Measurements from ENCODE around the gene ISCU.

Gene ISCU

GRCh38 chr12:108581311-108582227 is 19.2 kb downstream of the ISCU start:
- no peak for DNase-seq (ENCODE audit: low read depth)
- no peak overlapping the region for H3K4me3 ChIP-seq (replicated peaks; ENCODE audit: low read depth, low read length)
- no peak for TF ChIP-seq CTCF (IDR thresholded peaks at IDR 0.05; ENCODE audit: low read length, missing control alignments)

- H3K4me3 ChIP-seq (replicated peaks; ENCODE audit: low read depth, low read length): no peak overlapping the region
- DNase-seq (ENCODE audit: low read depth): no peak
- no peak for TF ChIP-seq CTCF (IDR thresholded peaks at IDR 0.05; ENCODE audit: low read length, missing control alignments)
Measured at GRCh38 chr12:108582509-108582908, 20.1 kb downstream of the ISCU start.

GRCh38 chr12:108582978-108583770 is 20.8 kb downstream of the ISCU start:
- no peak overlapping the region for H3K4me3 ChIP-seq (replicated peaks; ENCODE audit: low read depth, low read length)
- no peak for TF ChIP-seq CTCF (IDR thresholded peaks at IDR 0.05; ENCODE audit: low read length, missing control alignments)
- DNase-seq (ENCODE audit: low read depth): no peak

- no peak for TF ChIP-seq CTCF (IDR thresholded peaks at IDR 0.05; ENCODE audit: low read length, missing control alignments)
- DNase-seq (ENCODE audit: low read depth): no peak
- no peak overlapping the region for H3K4me3 ChIP-seq (replicated peaks; ENCODE audit: low read depth, low read length)
Measured at GRCh38 chr12:108583991-108584390, 21.6 kb downstream of the ISCU start.

GRCh38 chr12:108584456-108585065 is 22.2 kb downstream of the ISCU start:
- no peak overlapping the region for H3K4me3 ChIP-seq (replicated peaks; ENCODE audit: low read depth, low read length)
- DNase-seq (ENCODE audit: low read depth): no peak
- no peak for TF ChIP-seq CTCF (IDR thresholded peaks at IDR 0.05; ENCODE audit: low read length, missing control alignments)

GRCh38 chr12:108585864-108586263 is 23.5 kb downstream of the ISCU start:
- no peak for DNase-seq (ENCODE audit: low read depth)
- TF ChIP-seq CTCF (IDR thresholded peaks at IDR 0.05; ENCODE audit: low read length, missing control alignments): no peak
- no peak overlapping the region for H3K4me3 ChIP-seq (replicated peaks; ENCODE audit: low read depth, low read length)
